ENCODE measurements around the gene GPER1. TPM values are rescaled to one million over a fixed set of nuclear protein-coding genes. Genes with fewer than 3 reads are reported as not detected.
"Not testable (repeated sequence)": the region's sequence is repeated elsewhere in the genome, so short reads cannot be mapped to it uniquely, and the experiment has no call there.

The GPER1 gene
- total and polyA plus RNA-seq, 7 donors, result 3.5 to 15.8 (median 4.6) TPM

GRCh38 chr7:1142051-1142635 is 54.2 kb downstream of the GPER1 start:
- no peak overlapping the region for H3K4me3 ChIP-seq
- H3K36me3 ChIP-seq, result no peaks in the 10 kb centered on the region
- TF ChIP-seq POLR2AphosphoS5 (IDR thresholded peaks at IDR 0.05), result no peak
- intact Hi-C loops (cut with DNase I), result no loop called here
- H3K27me3 ChIP-seq, result no peaks in the 10 kb centered on the region
- 72 to 82% methylated on average over 14 of the region's 14 CpGs for WGBS, 2 donors
- no peaks in the 10 kb centered on the region for H3K9me3 ChIP-seq
- H3K27ac ChIP-seq, result no peak overlapping the region
- DNase-seq, result no peak
- peaks cover 0 to 20% (median 13%) of the 10 kb centered on the region in 4 donors for H3K4me1 ChIP-seq

- peaks cover 0 to 14% (median 8%) of the 10 kb centered on the region in 4 donors for H3K4me1 ChIP-seq
- H3K4me3 ChIP-seq; DNase-seq; H3K9me3 ChIP-seq; intact Hi-C loops (cut with DNase I); H3K36me3 ChIP-seq; H3K27me3 ChIP-seq; H3K27ac ChIP-seq: not testable (repeated sequence)
- 86 to 90% methylated on average over 5 of the region's 5 CpGs for WGBS, 2 donors
These were observed 55.1 kb downstream of the GPER1 start for GRCh38 chr7:1143031-1143430.

Other genes with a start within 250 kb of the GPER1 start
- 10 to 100 TPM; 20.3 to 32.4 (median 25.4) TPM for gene GET4, start 211.6 kb upstream of the GPER1 start, total RNA-seq
- gene GET4, start 211.6 kb upstream of the GPER1 start, polyA plus RNA-seq, result 10 to 100 TPM; 25.8 to 51.4 (median 31.2) TPM
- gene ADAP1, start 133.4 kb upstream of the GPER1 start, total RNA-seq, result 10 to 100 TPM; 11.4 to 72.6 (median 28.9) TPM
- gene ADAP1, start 133.4 kb upstream of the GPER1 start, polyA plus RNA-seq, result 100 to 1,000 TPM in 2 of 3 donors, 10 to 100 TPM in 1; 99.1 to 157 (median 109) TPM
- gene COX19, start 112.6 kb upstream of the GPER1 start, total RNA-seq, result 10 to 100 TPM in 1 of 4 donors, 1 to 10 TPM in 3; 8.9 to 12.7 (median 9.3) TPM
- 10 to 100 TPM in 1 of 3 donors, 1 to 10 TPM in 2; 5.1 to 11.5 (median 6.0) TPM for gene COX19, start 112.6 kb upstream of the GPER1 start, polyA plus RNA-seq
- under 1 TPM in 1 of 4 donors, not detected in 3; 0.83 TPM for gene CYP2W1, start 104.9 kb upstream of the GPER1 start, total RNA-seq
- gene CYP2W1, start 104.9 kb upstream of the GPER1 start, polyA plus RNA-seq, result 1 to 10 TPM in 1 of 3 donors, not detected in 2; 3.8 TPM
- 10 to 100 TPM; 10.8 to 33.5 (median 27.2) TPM for gene GPR146, start 43.6 kb upstream of the GPER1 start, total RNA-seq
- gene GPR146, start 43.6 kb upstream of the GPER1 start, polyA plus RNA-seq, result 1 to 10 TPM; 3.0 to 7.1 (median 5.5) TPM
- gene ZFAND2A, start 72.1 kb downstream of the GPER1 start, total RNA-seq, result 10 to 100 TPM; 21.6 to 28.2 (median 25.0) TPM
- gene ZFAND2A, start 72.1 kb downstream of the GPER1 start, polyA plus RNA-seq, result 100 to 1,000 TPM in 1 of 3 donors, 10 to 100 TPM in 2; 35.5 to 231 (median 99.7) TPM
- gene UNCX, start 144.8 kb downstream of the GPER1 start, total RNA-seq, result not detected
- gene UNCX, start 144.8 kb downstream of the GPER1 start, polyA plus RNA-seq, result not detected

All from sigmoid colon (tissue), 7 donors.